T-cell (primary cell): ENCODE results near the gene NLGN4X. TPM values are rescaled to one million over a fixed set of nuclear protein-coding genes. Genes with fewer than 3 reads are reported as not detected.

ENCODE experiments used
- ATAC-seq, 4 experiments: fragments of 200-7000 bp in 3 of 4; fragments of 150-1000 bp in 1 of 4; cut with Tn5 transposase; replicated peaks in 1 of 4; 1 replicate in 3 of 4; 2 replicates in 1 of 4; pipeline ENCODE4 v1.10.0; 2021; ENCODE audit warnings: moderate library complexity in 3 of 4, mild to moderate bottlenecking in 2 of 4, moderate number of reproducible peaks in 1 of 4
- CTCF ChIA-PET, 2 donors: fragments of 300-600 bp; sonication (Branson Sonifier 250); formaldehyde crosslinking; loops; one replicate each; lab custom pipeline; 2022; ENCODE audit warnings: antibody characterized with exemption in 2 of 2; lab: Charles Lee
- POLR2A ChIA-PET, 2 donors: fragments of 300-600 bp; sonication (Branson Sonifier 250); formaldehyde crosslinking; loops; one replicate each; lab custom pipeline; 2022; ENCODE audit warnings: antibody characterized with exemption in 2 of 2; lab: Charles Lee
- DNase-seq, 35 experiments: peaks; one replicate each; pipeline versions ENCODE4 v3.0.0 to v3.0.0-alpha.2; 2013 to 2023
- H3K27ac ChIP-seq: one replicate; pipeline ENCODE4 v1.5.1; 2013; ENCODE audit warnings: low read length
- H3K27me3 ChIP-seq, 2 experiments: replicated peaks in 1 of 2; 1 replicate in 1 of 2; 2 replicates in 1 of 2; pipeline versions ENCODE4 v1.6.1 to v1.7.0; 2013; ENCODE audit warnings: low read length in 1 of 2, mixed read lengths in 1 of 2; ENCODE audit not compliant: control insufficient read depth in 2 of 2, insufficient read depth in 2 of 2; ENCODE audit errors: extremely low read depth in 1 of 2
- H3K36me3 ChIP-seq, 2 donors: 1 replicate in 1 of 2; 2 replicates in 1 of 2; pipeline versions ENCODE4 v1.6.1 to v1.7.0; 2013; ENCODE audit warnings: low read length in 1 of 2; ENCODE audit not compliant: control insufficient read depth in 2 of 2, insufficient read depth in 1 of 2; ENCODE audit errors: extremely low read depth in 1 of 2
- H3K4me1 ChIP-seq, 2 experiments: 1 replicate in 1 of 2; 2 replicates in 1 of 2; pipeline versions ENCODE4 v1.6.1 to v1.7.0; 2013; ENCODE audit warnings: low read length in 2 of 2, mixed read lengths in 1 of 2; ENCODE audit not compliant: insufficient read depth in 2 of 2, control insufficient read depth in 1 of 2; ENCODE audit errors: extremely low read depth in 1 of 2
- H3K4me3 ChIP-seq, 2 donors: 1 replicate in 1 of 2; 2 replicates in 1 of 2; pipeline versions ENCODE4 v1.5.1 to v1.7.0; 2013; ENCODE audit warnings: mild to moderate bottlenecking in 2 of 2, low read length in 1 of 2, moderate library complexity in 1 of 2; ENCODE audit not compliant: control insufficient read depth in 1 of 2; ENCODE audit errors: extremely low read depth in 1 of 2
- H3K9me3 ChIP-seq: 2 replicates; pipeline ENCODE4 v1.7.0; 2013
- H3K27ac Mint-ChIP-seq, 2 donors: one replicate each; pipeline ENCODE4 v1.8.0; 2020 to 2021; ENCODE audit warnings: mild to moderate bottlenecking in 2 of 2, mixed read lengths in 2 of 2
- H3K27me3 Mint-ChIP-seq, 2 donors: one replicate each; pipeline ENCODE4 v1.8.0; 2021 to 2022; ENCODE audit warnings: mixed read lengths in 2 of 2
- H3K36me3 Mint-ChIP-seq: one replicate; pipeline ENCODE4 v1.8.0; 2021; ENCODE audit warnings: mixed read lengths
- H3K4me1 Mint-ChIP-seq, 3 donors: one replicate each; pipeline ENCODE4 v1.8.0; 2020 to 2022; ENCODE audit warnings: mixed read lengths in 3 of 3, mild to moderate bottlenecking in 1 of 3
- H3K4me3 Mint-ChIP-seq, 3 donors: one replicate each; pipeline ENCODE4 v1.8.0; 2020 to 2022; ENCODE audit warnings: mild to moderate bottlenecking in 3 of 3, mixed read lengths in 3 of 3, moderate library complexity in 3 of 3
- H3K9me3 Mint-ChIP-seq, 3 donors: one replicate each; pipeline ENCODE4 v1.8.0; 2020 to 2022; ENCODE audit warnings: mixed read lengths in 3 of 3
- WGBS: methylation state at CpG from one replicate; pipeline ENCODE4 v1.1.5; 2013; ENCODE audit warnings: missing lambda C conversion rate; ENCODE audit not compliant: insufficient coverage; 5-methylcytosine and 5-hydroxymethylcytosine counted together
- total RNA-seq, 35 experiments: library from RNA in 6 of 35; stranded (reverse) in 6 of 35; fragments of 120-200 nt in 1 of 35; gene quantifications; one replicate each; pipeline versions ENCODE4 v1.2.1 to v1.2.4 and lab custom pipeline; 2013 to 2026

The NLGN4X gene
- total RNA-seq, 5 donors from 2014 or later (not counting 1 experiment from before 2014, with no cell fraction given) = 0.12 to 0.25 (median 0.13) TPM; not detected in 2

GRCh38 chrX:6134255-6134654 is 94.4 kb downstream of the NLGN4X start:
- ChIA-PET CTCF (no interaction called here), POLR2A (no interaction called here)
- Mint-ChIP-seq H3K4me1 (no peaks in the 10 kb centered on the region), H3K27me3 (no peaks in the 10 kb centered on the region), H3K36me3 (no peaks in the 10 kb centered on the region), H3K27ac (no peak overlapping the region), H3K9me3 (peaks cover 0 to 4% (median under 1%) of the 10 kb centered on the region in 3 donors), H3K4me3 (no peak overlapping the region)
- H3K27ac ChIP-seq = no peak overlapping the region
- H3K4me1 ChIP-seq = no peaks in the 10 kb centered on the region
- H3K9me3 ChIP-seq = no peaks in the 10 kb centered on the region
- H3K4me3 ChIP-seq = no peak overlapping the region
- H3K27me3 ChIP-seq = no peaks in the 10 kb centered on the region
- DNase-seq = no peak
- 83% methylated on average over 1 of the region's 2 CpGs for WGBS
- no peaks in the 10 kb centered on the region for H3K36me3 ChIP-seq
- no peak for ATAC-seq

GRCh38 chrX:6132970-6133369 is 95.7 kb downstream of the NLGN4X start:
- POLR2A ChIA-PET = no interaction called here
- no peak for DNase-seq
- H3K4me1 Mint-ChIP-seq = no peaks in the 10 kb centered on the region

GRCh38 chrX:6131287-6131686 is 97.4 kb downstream of the NLGN4X start:
- no peaks in the 10 kb centered on the region for H3K36me3 ChIP-seq
- Mint-ChIP-seq H3K27ac (no peak overlapping the region), H3K36me3 (no peaks in the 10 kb centered on the region), H3K9me3 (peaks cover 0 to 4% (median 0%) of the 10 kb centered on the region in 3 donors), H3K4me3 (no peak overlapping the region), H3K4me1 (no peaks in the 10 kb centered on the region), H3K27me3 (no peaks in the 10 kb centered on the region)
- H3K4me3 ChIP-seq = no peak overlapping the region
- ChIA-PET CTCF (no interaction called here), POLR2A (no interaction called here)
- H3K27ac ChIP-seq = no peak overlapping the region
- DNase-seq (no peak), ATAC-seq (no peak)
- H3K4me1 ChIP-seq = no peaks in the 10 kb centered on the region
- no peaks in the 10 kb centered on the region for H3K27me3 ChIP-seq
- no peaks in the 10 kb centered on the region for H3K9me3 ChIP-seq

More at GRCh38 chrX:6132970-6133369, 95.7 kb downstream of the NLGN4X start:
- no peak for ATAC-seq
- Histone ChIP-seq H3K27ac (no peak overlapping the region), H3K27me3 (no peaks in the 10 kb centered on the region), H3K4me3 (no peak overlapping the region), H3K36me3 (no peaks in the 10 kb centered on the region), H3K4me1 (no peaks in the 10 kb centered on the region), H3K9me3 (no peaks in the 10 kb centered on the region)
- Mint-ChIP-seq H3K27ac (no peak overlapping the region), H3K36me3 (no peaks in the 10 kb centered on the region), H3K27me3 (no peaks in the 10 kb centered on the region), H3K9me3 (peaks cover 0 to 4% (median 0%) of the 10 kb centered on the region in 3 donors), H3K4me3 (no peak overlapping the region)
- WGBS = no CpG with 5 or more reads among the region's 5 CpGs
- CTCF ChIA-PET = no interaction called here

GRCh38 chrX:6129195-6129594 is 99.5 kb downstream of the NLGN4X start:
- H3K4me3 Mint-ChIP-seq = no peak overlapping the region
- no peaks in the 10 kb centered on the region for H3K9me3 Mint-ChIP-seq
- H3K4me1 Mint-ChIP-seq = no peaks in the 10 kb centered on the region
- ChIA-PET CTCF (no interaction called here), POLR2A (interaction anchor here in 1 of 2 donors (0.7 kb wide), 1 partner anchor 251 kb away, joined by 4 read pairs; no protein-coding TSS in a partner anchor)
- ATAC-seq (no peak), DNase-seq (no peak)
- no peaks in the 10 kb centered on the region for H3K27me3 ChIP-seq
- H3K27ac ChIP-seq = no peak overlapping the region
- H3K36me3 ChIP-seq = no peaks in the 10 kb centered on the region
- no peaks in the 10 kb centered on the region for H3K27me3 Mint-ChIP-seq
- H3K27ac Mint-ChIP-seq = no peak overlapping the region
- no peak overlapping the region for H3K4me3 ChIP-seq
- H3K4me1 ChIP-seq = no peaks in the 10 kb centered on the region
- no peaks in the 10 kb centered on the region for H3K9me3 ChIP-seq
- H3K36me3 Mint-ChIP-seq = no peaks in the 10 kb centered on the region

GRCh38 chrX:6120329-6120728 is 108.3 kb downstream of the NLGN4X start:
- Mint-ChIP-seq H3K36me3 (no peaks in the 10 kb centered on the region), H3K4me1 (no peaks in the 10 kb centered on the region), H3K9me3 (peaks cover 0 to 4% (median 3%) of the 10 kb centered on the region in 3 donors), H3K4me3 (no peak overlapping the region), H3K27me3 (no peaks in the 10 kb centered on the region), H3K27ac (no peak overlapping the region)
- Histone ChIP-seq H3K27ac (no peak overlapping the region), H3K27me3 (no peaks in the 10 kb centered on the region), H3K4me1 (no peaks in the 10 kb centered on the region), H3K9me3 (no peaks in the 10 kb centered on the region), H3K4me3 (no peak overlapping the region), H3K36me3 (no peaks in the 10 kb centered on the region)
- no CpG with 5 or more reads among the region's 2 CpGs for WGBS
- ChIA-PET CTCF (no interaction called here), POLR2A (no interaction called here)
- no peak for DNase-seq
- ATAC-seq = no peak

- no peak for DNase-seq
- H3K36me3 Mint-ChIP-seq = no peaks in the 10 kb centered on the region
- H3K4me1 ChIP-seq = no peaks in the 10 kb centered on the region
- no peak overlapping the region for H3K27ac ChIP-seq
- H3K9me3 ChIP-seq = no peaks in the 10 kb centered on the region
- no peaks in the 10 kb centered on the region for H3K36me3 ChIP-seq
- no CpG with 5 or more reads among the region's 5 CpGs for WGBS
- POLR2A ChIA-PET = no interaction called here
- no peaks in the 10 kb centered on the region for H3K4me1 Mint-ChIP-seq
- H3K27me3 Mint-ChIP-seq = no peaks in the 10 kb centered on the region
- peaks cover 0 to 11% (median 2%) of the 10 kb centered on the region in 3 donors for H3K9me3 Mint-ChIP-seq
- no peaks in the 10 kb centered on the region for H3K27me3 ChIP-seq
- no peak overlapping the region for H3K4me3 Mint-ChIP-seq
- H3K4me3 ChIP-seq = no peak overlapping the region
- ATAC-seq = no peak
- H3K27ac Mint-ChIP-seq = no peak overlapping the region
- CTCF ChIA-PET = no interaction called here
Measured at GRCh38 chrX:6095469-6095868, 133.2 kb downstream of the NLGN4X start.

- peaks cover 4 to 5% (median 5%) of the 10 kb centered on the region in 3 donors for H3K9me3 Mint-ChIP-seq
- Histone ChIP-seq H3K27ac (no peak overlapping the region), H3K4me3 (no peak overlapping the region), H3K27me3 (no peaks in the 10 kb centered on the region), H3K4me1 (no peaks in the 10 kb centered on the region), H3K36me3 (no peaks in the 10 kb centered on the region), H3K9me3 (no peaks in the 10 kb centered on the region)
- no peak overlapping the region for H3K27ac Mint-ChIP-seq
- H3K36me3 Mint-ChIP-seq = no peaks in the 10 kb centered on the region
- CTCF ChIA-PET = no interaction called here
- DNase-seq = no peak
- H3K4me3 Mint-ChIP-seq = no peak overlapping the region
- no CpG with 5 or more reads among the region's 3 CpGs for WGBS
- POLR2A ChIA-PET = no interaction called here
- H3K4me1 Mint-ChIP-seq = no peaks in the 10 kb centered on the region
- H3K27me3 Mint-ChIP-seq = no peaks in the 10 kb centered on the region
- no peak for ATAC-seq
Measured at GRCh38 chrX:6074532-6074931, 154.1 kb downstream of the NLGN4X start.
